HG03378 (cell line): ENCODE measurements around the gene EN1.

ENCODE experiments used
- ATAC-seq: cut with Tn5 transposase; IDR thresholded peaks from one replicate; pipeline ENCODE4 v1.9.1; 2021; ENCODE audit warnings: mild to moderate bottlenecking, moderate library complexity; ENCODE audit not compliant: unreplicated experiment

EN1 gene

DNA sequence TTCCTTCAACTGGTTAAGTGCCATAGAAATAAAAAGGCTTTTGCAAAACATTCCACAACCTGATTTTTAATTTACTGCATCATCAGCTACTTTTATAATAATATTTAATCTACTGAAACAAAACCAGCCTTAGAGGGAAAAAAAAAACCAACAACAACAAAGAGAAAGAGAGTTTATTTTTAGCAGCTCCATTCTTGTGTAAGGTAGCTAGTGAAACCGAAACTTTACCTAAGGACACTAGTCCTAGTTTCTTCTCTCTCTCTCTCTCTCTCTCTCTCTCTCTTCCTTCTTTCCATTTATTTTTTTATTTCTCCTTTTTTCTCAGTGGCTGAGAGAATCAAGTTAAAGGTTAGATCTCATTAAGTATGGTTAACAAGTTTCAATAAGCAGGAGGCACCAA, 21.4 kb downstream of the EN1 start:
- no peak for ATAC-seq

DNA sequence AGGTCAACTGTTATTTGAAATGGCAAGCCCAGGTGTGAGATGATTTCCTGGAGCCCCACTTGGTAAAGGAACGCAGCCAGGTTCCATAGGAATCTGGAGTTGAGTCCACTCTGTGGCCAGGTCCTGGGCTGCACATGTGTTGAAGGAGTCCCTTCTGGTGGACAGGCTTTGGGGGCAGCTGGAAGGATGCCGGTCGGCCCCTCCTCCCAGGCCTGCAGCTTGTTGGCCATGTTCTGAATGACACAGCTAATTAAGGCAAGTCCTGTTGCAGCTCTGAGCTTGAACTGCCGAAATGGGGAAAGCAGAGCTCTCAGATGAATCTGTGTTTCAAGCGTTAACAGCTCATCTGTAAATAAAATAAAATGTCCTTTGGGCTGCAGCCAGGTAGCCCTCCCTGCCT, 23.8 kb downstream of the EN1 start:
- no peak for ATAC-seq

DNA sequence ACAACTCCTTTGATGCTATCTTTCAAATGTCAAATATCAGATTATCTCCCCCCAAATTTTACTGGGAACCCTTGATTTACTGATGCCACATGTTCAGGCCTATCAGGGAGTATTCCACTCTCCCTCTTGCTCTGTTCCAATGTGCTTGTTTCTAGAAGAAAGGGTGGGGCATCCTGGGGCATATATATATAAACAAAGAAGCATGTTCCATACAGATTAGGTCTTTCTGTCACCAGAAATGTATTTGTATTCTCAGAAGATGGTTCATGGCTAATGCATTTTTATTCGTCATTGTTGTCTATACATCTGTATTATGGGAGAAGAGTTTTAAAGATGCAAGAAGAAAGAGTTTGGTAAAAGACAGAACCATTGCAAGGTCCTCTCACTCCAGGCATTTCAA, 24.9 kb downstream of the EN1 start:
- no peak for ATAC-seq

DNA sequence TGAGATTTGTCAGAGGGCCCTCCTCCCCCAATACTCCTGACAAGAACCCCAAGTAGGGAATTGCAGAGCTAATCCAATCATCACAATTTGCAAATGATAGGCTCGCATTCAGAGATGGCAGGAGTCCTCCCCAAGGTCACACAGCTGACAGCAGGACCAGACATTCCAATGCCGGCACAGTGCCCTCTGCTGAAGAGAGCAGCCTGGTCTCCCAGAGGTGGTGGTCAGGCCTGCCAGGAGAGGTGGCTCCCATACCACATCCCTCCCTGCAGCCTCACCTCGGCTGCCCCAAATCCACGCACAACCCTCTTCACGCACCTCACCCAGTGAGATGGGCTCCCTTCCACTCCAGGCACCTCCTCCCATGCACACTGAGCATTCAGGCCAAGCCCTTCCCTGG, 25.4 kb downstream of the EN1 start:
- ATAC-seq = no peak

DNA sequence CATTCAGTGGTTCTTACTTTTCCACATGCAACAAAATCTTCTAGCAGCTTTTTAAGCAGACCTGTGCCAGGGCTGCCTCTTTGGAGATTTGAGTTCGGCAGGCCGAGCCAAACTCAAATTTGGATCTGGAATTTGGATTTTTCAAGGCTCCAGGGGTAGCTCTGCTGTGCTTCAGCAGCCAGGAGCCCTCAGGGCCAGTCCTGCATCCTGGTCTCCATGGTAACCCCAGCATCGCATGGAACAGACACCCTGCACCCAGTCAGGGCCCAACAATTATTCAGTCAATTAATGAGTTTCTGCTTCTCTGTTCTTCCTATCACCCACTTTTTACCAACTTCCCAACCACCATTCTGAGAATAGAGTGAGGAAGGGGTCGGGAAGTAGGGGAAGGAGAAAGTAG, 30.0 kb downstream of the EN1 start:
- no peak for ATAC-seq

DNA sequence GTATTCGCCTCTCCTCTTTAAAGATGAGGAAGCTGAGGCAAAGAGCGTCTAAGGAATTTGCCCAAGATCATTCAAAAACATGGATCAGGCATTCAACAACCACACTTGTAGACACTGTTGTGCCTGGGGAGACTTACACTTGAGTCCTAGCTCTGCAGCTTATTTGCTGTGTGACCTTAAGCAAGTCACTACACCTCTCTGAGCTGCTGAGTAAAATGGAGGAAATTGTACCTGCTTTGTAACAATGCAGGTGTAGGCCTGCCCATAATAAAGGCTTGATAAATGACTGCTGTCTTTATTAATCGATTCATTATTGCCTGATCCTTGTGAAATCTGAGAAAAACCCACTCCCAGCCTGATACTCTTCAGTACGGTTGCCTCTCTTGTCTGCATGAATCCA, 30.8 kb downstream of the EN1 start:
- no peak for ATAC-seq

DNA sequence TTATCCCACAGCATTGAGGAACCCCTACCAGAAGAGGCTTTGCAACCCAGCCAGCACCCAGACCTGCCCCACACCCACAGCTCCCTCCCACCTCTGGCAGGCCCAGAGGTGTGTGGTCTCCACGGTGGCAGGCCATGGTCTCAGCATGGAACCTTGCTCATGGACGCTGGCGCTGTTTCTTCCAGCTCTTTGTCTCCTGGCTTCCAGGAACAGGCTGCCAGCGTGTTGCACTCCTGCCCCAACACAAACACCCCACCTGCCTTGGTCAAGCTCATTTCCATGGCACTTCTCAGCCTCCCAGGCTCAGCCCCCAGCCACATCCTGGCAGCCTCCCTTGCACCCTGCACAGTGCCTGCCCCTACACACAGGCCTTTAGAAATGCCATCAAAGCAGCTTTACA, 31.7 kb downstream of the EN1 start:
- no peak for ATAC-seq

DNA sequence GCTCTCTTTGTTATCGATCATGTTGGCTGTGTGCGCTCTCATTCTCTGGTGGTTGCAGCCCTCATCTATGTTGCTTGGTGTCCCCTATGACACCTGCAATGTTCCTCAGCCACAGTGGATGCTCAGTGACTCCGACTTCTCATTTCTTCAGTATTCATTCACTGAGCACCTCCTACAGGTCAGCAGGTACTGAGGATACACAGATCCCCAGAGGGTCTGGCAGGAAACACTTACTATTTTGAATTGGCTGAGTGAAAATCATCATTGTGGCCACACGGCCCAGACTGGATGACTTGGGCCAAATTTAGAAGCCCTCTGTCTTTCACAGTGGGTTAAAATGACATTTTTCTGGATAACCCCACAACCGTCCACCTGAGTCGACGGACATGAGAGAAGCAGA, 32.1 kb downstream of the EN1 start:
- no peak for ATAC-seq

DNA sequence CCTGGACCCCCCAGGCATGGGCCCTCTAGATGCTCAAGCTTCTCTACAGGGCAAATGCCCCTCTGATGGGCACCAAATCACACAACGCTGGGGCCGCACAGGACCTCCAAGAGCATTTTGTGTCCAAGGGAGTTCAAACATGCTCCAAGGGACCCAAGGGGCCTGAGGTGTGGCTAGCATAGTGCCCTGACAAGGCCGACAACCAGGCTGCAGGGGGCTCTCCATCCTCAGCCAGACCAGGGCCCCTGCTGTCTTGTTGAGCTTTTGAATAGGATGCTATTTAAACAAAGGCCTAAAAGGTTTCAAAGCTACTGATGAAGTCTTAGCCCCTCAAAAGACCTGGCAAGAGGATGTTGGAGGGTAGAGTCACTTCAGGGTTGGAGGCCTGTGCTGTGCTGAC, 33.1 kb downstream of the EN1 start:
- ATAC-seq = no peak

DNA sequence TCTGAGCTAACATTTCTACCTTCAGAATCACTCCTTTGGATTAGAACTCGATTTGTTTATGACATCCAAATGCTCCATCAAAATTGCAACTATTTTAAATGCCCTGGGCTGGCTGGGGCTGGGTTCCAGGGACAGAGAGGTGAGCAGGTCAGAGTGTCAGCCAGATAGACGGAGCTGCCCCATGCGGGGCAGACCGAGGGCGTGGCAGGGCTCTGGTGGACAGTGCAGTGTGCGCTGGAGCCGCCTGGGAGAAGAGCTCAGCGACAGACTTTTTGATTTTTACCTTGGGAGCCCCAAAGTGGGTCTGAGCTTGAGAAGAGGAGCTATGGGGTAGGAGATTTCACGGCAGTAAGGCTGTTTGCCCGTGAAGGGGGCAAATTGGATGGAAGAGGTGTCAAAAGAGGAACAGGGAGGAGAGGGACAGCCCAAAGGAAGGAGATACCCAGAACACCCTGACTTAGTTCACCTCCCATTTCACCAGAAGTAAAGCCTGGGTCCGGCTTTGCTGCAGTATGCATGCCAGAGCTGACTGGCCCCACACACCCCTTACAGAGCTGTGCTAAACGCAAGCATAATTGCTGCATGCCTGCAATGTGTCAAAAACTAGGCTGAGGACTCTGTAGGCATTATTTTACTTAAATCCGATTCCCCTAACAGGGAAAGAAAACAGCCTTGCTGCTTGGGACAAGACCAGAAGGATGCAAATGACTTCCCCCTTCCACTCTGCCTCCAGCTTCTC, 33.7 kb downstream of the EN1 start:
- ATAC-seq = no peak

DNA sequence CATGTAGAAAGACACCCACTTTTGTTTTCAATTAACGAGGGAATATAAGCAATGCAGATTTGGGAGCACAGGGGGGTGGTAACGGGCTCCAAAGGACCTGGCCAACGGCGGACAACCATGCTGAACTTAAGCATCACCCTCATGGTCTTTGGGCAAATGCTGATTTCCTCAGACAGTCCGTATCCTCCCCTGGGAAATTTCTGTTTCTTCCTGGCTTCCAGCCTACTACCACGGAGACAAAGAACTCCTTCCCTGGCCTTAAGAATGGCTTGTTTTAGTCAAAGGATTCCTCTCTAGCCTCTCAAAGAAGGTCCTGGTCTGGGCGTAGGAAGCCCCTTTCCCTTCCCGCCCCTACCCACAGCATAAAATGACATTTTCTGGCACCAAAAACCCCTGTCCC, 34.3 kb downstream of the EN1 start:
- ATAC-seq = no peak

DNA sequence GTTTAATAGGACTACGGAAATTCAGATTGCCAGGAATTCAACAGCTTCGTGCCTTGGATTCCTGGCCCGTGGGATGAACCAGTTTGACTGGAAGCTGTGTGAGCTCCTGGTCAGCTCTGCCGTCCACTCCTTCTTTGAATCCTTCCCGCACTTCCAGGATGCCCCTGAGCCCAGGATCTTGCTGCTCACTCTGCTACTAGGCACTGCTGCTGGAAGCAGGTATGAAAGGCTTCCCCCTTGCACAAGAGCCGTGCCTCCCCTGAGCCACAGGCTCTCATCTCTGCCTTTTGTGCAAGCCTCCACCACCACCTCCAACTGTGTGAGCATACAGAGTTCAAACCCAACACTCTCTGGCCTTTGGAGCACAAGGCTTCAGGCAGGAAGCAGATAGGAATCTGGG, 34.9 kb downstream of the EN1 start:
- no peak for ATAC-seq

DNA sequence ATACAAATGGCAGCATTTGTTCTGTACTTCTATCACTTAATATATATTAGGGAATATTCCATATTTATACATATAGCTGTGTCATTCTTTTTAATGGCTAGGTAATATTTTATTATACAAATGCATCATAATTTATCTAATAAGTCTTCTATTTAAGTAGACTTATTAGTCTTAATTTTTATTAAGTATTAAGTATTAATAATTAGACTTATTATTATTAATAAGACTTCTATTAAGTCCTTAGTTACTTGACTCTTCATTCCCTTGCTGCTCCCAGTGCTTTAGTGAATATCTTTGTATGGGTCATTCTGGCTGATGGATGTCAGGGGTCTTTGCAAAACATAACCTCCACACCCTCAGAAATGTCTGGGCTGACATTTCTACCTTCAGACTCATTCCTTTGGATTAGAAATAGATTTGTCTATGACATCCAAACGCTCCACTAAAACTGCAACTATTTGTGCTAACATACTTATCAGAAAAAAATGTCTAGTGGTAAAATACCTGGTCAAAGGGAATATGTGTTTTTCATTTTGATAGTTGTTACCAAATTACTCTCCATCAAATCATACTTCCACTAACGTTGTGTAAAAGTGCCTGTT, 35.8 kb downstream of the EN1 start:
- ATAC-seq = no peak

DNA sequence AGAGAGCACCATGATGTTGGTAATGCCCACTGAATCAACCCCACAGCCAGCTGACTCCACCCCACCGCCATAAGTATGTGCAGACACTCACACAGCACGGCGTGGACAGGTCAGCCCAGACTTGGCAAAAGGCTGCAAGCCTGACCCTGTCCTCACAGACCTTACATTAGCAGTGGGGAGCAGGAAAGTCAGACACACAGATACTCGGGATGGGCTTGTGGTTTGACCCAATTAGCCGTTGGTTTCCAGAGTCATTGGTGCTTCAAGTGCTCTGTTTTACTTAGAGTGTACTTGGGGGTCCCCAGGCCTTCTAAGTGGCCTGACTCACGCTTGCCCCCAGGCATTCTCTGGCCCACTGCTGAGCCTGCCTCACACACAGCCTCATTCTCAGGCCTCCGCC, 36.7 kb downstream of the EN1 start:
- no peak for ATAC-seq

DNA sequence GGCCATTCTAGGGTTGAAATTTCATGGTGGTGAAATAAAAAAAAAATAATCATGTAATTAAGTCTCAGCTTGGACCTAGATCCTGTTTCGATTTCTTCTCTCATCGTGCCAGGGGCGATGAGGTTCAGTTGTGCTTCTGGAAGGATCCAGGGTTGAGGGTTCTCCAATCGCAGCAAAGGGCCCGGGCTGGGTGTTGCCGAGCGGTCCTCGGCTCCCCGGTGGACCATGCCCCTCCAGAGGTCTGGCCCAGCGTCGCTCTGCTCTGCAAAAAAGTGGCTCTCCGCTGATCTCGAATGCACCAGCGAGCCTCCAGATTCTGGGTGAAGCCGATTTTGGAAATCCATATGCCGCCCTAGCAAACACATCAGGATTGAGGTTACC, 39.0 kb downstream of the EN1 start:
- no peak for ATAC-seq

DNA sequence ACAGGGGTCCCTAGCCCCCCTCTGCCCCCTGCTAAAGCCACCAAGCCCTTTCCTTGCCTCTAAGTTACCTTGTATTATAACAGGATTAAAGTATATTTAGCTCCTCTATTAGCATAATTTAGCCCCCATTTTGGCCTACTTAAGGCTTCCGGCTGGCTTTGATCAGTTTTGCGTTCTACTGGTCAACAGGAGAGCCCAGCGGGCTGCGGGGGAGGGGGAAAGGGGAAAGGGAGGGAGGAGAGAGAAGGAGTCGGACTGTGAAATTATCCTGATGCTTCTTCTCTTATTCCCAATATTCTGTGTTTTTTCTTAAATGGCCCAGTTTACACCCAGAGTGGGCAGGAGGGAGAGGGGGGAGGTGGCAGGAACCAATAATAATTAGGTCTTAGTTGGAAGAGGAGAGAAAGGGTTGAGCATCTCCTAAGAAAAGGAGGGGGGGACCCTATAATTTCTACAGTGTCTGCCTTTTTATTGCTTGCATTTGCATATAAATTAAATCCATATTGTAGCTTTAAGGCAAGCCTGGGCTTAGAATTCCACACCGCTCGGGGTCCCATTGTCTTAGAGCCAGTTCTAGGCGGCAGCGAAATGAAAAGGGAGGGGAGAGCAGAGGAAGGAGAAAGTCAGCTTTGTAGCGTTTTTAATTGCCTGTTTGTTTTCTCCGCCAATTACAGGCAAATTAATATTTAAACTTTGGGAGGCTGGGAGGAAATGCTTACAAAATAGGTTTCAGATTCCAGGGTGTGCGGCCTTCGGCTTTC, 39.6 kb downstream of the EN1 start:
- no peak for ATAC-seq

DNA sequence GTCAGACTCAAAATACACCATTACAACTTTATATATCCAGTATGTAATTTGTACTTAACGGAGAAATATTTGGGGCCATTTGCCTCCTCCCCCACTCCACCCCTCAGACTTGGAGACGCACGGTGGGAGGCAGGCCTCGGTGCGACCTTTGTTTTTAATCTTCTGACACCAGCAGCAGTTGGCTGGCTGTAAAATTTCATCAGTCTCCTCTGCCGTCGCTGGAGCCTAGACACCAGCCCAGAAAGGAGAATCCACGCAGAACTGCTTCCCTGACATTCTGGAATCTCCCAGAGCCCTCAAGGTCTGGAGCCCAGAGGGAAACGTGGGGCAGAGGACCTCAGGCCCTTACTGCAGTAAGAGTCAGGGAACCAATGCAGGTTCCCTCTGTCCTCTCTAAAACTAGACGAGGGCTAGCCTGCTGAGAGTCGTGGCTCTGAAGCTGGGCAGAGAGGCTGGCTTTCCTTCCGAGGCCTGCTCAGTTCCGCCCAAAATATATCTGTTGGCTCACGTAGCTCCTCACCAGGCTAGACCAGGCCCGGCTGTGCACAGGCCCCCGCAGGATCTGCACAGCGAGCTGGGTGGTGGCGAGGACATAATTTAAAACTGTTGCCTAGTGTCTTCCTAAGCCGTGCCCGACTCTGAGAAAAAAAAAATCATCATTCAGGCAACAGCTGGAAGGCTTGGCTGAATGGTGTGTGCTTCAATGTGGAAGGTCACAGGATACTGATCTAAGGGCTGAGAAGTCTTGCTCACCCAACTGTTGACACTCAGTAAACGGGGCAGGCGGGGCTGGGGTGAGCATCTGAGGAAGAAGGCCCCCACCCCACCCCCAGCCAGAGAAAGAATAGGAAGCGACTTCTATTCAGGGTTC, 40.4 kb downstream of the EN1 start:
- ATAC-seq = no peak

DNA sequence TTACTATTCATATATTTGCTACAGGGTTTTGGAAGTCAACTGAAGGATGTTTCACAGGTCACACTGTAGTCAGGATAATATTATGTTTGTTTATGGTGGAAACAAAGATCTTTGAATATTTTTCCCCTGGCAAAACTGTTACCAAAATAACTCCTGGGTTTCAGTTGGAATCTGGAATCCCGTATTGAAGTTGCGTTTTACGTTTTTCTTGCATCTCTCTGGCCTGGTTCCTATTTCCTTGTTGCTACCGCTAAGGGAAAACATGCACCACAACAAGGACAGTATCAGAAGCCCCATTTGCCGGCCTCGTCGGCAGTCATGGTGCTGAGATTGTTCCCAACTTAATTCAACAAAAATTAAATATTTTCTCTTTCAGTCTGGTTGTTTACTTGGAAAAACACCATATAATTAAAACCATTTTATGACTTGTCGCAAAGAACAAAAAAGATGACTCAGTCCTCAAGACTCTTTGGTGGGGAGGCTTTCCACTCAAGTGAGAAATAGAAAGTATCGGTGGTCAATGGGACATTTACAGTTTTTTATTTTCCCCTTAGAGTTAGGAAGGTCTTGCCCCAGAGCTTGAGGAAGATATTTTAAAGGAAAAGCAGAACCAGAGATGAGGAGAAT, 42.3 kb downstream of the EN1 start:
- no peak for ATAC-seq

DNA sequence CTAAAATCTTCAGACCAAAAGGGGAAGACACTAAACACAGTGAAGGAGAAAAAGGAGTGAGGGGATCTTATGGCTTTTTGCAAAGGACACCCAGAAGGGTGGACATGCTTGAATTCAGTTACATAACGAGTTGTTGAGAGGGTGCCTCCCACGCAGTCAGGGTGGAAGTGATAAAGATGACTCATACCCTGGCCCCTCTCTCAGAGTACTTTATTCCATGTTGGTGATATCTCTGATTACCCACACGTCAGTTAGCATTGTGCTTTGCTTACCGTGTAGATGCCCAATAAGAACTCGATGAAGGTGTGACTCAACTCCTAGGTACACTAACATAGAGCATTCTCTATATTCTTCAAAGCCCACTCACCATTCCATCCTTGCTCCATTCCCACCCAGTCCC, 44.4 kb downstream of the EN1 start:
- ATAC-seq = no peak

DNA sequence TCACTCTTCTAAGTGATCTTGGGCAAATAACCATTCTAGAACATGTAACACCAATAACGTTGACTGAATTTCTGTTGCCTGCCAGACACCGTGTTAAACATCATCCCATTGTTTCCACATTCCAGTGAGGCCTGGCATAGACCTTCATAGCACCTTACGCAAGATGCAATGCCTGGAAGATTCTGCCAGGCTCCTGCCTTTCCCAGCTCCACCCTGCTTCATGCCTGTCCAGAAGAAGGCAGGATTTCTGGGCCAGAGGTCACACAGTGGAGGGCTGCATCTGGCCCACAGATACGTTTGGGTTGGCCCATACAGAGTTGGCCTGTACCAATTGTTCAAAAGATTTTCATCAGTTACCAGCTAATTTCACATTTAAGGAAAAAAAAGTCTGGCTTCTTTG, 46.3 kb downstream of the EN1 start:
- ATAC-seq = no peak

DNA sequence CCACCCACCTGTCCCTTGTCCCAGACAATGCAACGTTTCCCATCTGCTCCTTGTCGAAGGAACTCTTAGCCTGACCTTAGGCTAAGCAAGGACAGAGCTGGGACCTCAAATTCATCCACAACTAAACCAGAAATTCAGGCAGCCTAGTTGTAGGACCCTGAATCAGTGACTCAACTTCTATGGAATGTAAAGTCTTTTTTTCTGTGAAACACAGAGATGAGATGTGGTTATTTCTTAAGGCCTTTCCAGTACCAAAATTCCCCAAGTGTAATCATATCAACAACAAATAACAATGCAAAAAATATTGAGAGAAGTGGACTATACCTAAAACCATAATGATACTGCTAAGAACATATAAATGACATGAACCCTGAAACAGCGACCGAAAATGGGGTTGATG, 46.7 kb downstream of the EN1 start:
- no peak for ATAC-seq
